ENCODE measurements around the gene GOLGA3. TPM values are rescaled to one million over a fixed set of nuclear protein-coding genes. Genes with fewer than 3 reads are reported as not detected.
"Not testable (repeated sequence)": the region's sequence is repeated elsewhere in the genome, so short reads cannot be mapped to it uniquely, and the experiment has no call there.

The GOLGA3 gene
- total RNA-seq, 1 donor from 2014 or later: 109 TPM

DNA sequence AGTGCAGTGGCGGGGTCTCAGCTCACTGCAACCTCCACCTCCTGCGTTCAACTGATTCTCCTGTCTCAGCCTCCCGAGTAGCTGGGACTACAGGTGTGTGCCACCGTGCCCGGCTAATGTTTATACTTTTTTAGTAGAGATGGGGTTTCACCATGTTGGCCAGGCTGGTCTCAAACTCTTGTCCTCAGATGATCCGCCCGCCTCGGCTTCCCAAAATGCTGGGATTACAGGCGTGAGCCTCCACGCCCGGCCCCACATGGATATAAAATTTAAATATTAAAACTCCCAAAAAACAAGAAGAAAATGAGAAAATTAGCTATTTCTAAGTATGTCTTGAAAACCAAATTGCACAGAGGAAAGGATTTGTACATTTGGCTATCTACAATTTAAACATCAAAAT, 16.0 kb upstream of the GOLGA3 start:
- DNase-seq (ENCODE audit: low read depth): not testable (repeated sequence)

DNA sequence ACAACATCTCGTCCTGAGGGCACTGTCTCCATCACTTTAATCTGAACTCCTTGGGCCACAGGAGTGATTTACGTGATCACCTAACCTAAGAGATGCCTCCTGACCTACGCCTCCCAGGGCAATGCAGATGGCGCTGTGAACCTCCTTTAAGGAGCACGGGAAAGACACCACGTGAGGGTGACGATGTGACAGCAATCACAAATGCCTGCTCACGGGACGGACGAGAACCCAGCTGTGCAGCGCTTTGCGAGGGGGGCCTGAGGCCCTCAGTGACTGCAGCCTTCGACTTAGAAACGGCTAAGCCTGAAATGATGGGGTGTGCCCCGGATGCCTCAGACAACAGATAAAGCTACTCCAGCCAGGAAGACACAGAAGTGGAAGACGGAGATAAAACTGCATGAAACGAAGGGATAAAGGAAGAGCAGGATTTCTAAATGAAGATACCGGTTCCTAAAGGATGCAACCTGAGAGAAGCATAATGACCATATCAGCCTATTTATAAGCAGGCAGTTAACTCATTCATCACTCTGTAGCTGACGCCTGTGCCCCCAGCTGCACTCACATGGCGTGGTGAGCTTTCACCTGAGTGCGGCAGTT, 13.9 kb upstream of the GOLGA3 start:
- DNase-seq (ENCODE audit: low read depth): no peak

DNA sequence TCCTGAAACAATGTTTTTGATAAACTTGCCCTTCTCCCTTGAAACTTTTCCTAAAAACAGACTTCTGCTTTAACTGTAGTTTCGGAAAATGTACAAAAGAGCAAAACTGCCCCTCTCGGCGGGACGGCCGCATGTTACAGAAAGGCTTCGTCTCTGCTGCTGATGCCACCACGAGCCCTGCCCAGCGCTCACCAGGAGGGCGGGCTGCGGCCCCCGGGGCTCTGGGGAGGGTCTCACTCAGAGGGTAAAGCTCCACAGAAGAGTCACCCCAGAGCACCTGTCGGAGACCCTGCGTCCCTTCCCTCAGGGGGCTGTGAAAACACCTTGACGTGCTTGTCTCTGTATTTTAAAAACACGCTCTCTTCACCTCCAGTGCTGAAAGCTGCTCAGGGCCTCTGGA, 12.5 kb upstream of the GOLGA3 start:
- no peak for DNase-seq (ENCODE audit: low read depth)

DNA sequence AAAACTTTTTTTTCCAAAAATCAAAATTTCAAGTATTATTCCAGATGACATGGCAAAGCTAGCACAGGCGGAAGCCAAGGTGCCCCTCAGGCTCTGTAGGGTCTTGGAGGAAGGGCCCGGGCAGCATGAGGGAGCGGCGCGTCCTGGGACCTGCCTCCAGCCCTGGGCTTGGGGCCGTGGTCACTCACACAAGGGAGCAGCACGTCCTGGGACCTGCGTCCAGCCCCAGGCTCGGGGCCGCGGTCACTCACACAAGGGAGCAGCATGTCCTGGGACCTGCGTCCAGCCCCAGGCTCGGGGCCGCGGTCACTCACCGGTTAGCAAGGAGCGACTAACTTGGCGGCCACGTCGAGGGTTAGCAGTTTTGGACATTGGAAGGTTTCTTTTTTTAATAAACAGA, 11.9 kb upstream of the GOLGA3 start:
- DNase-seq (ENCODE audit: low read depth): no peak

DNA sequence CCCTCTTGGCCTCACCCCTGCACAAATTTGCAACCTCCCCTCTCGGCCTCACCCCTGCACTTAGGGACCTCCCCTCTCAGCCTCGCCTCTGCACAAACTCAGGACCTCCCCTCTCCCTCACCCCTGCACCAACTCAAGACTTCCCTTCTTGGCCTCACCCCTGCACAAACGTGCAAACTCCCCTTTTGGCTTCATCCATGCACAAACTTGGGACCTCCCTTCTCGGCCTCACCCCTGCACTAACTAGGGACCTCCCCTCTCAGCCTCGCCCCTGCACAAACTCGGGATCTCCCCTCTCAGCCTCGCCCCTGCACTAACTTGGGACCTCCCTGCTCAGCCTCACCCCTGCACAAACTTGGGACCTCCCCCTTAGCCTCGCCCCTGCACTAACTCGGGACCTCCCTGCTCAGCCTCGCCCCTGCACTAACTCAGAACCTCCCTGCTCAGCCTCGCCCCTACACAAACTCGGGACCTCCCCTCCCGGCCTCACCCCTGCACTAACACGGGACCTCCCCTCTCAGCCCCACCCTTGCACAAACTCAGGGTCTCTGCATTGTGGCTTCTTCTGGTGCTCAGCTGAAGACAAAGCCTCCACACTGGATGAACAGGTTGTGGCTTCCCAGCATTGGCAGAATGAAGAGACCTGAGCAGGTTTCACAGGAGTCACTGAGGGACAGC, 11.0 kb upstream of the GOLGA3 start:
- no peak for DNase-seq (ENCODE audit: low read depth)

DNA sequence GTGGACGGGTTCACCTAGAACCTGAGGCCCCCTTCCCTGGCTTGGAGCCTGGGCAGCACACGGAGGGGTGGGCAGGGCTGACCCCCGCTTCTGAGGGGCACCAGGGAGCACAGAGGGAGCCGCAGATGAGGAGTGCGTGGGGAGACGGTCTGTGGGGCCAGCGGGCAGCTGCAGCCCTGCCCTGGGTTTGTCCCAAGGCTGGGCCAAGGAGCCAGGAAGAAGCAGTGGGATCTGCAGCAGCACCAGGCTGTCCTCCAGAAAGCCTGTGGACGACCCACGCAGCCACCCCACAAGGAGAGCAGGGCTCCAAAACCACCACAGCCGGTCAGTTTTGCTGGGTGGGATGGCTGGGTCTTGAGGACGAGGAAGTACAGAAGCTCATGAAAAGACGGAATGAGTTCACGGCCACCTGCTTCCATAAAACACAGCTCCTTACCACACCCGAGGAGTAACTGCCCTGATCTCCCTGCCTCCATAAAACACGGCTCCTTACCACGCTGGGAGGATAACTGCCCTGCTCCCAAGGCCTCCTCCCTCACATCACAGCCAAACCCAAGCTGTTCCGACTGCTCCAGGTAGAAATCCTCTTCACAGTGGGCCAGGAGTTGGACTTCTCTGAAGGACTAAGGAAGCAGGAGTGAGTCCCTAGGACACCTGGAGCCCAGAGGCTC, 9.9 kb upstream of the GOLGA3 start:
- no peak for DNase-seq (ENCODE audit: low read depth)

DNA sequence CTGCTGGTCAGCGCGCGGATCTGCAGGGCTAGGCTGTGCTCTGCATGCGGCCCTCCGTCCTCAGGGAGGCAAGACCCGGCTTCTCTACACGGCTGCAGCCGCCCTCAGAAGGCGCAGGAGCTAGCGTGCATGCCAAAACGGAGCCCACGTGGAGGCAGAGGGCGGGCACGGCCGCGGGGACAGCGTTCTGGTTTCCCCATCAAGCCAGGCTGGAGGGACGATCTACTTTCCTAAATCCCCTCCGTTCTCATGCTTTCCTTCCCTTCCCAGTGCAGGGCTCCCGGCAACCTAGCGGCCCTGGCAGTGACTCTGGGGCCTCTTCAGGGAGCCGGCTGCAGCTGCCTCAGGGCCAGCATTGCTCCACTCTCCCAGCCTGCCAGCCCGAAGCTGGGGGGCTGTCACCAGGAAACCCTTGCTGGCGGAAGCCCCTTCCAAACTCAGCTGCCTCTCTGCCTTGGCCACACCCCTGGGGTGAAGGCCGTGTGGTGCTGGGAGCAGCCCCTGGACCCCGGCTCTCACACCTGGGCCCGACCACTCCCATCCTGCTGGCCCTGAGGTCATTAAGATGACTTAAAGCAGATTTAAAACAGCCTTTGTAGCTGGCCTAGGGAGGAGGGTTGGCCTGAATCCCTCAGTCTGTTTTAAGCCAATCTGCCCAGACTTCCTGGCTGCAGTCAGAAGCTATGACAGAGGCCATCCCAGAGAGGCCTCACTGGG, 9.2 kb upstream of the GOLGA3 start:
- no peak for DNase-seq (ENCODE audit: low read depth)

DNA sequence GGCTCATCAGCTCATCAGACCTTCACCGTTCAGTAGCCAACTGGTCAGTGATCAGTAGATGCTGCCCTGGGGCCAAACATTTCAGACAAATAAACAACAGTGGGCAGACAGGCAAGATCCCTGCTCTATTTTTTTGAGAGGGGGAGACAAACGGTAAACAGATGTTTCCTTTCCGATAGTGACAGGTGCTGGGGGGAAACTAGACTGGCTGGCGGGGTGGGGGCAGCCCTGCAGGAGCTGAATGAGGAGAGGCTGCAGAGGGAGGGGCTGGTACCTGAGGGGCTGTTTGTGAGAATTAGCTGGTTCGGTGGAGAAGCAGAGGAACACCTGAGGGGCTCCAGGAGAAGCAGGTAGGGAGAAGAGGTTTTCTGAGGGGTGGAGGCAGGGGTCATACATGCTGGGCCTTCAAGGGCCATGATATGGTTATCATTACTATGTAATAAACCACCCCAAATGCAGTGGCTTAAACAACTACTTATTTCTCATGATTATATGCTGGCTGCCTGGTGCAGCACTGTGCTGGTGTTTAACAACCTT, 8.2 kb upstream of the GOLGA3 start:
- no peak for DNase-seq (ENCODE audit: low read depth)

DNA sequence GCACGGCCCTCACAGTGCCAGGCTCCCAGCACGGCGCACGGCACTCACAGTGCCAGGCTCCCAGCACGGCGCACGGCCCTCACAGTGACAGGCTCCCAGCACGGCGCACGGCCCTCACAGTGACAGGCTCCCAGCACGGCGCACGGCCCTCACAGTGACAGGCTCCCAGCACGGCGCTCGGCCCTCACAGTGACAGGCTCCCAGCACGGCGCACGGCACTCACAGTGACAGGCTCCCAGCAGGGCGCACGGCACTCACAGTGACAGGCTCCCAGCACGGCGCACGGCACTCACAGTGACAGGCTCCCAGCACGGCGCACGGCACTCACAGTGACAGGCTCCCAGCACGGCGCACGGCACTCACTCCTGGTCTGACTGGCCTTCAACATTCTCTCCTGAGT, 7.6 kb upstream of the GOLGA3 start:
- not testable (repeated sequence) for DNase-seq (ENCODE audit: low read depth)

DNA sequence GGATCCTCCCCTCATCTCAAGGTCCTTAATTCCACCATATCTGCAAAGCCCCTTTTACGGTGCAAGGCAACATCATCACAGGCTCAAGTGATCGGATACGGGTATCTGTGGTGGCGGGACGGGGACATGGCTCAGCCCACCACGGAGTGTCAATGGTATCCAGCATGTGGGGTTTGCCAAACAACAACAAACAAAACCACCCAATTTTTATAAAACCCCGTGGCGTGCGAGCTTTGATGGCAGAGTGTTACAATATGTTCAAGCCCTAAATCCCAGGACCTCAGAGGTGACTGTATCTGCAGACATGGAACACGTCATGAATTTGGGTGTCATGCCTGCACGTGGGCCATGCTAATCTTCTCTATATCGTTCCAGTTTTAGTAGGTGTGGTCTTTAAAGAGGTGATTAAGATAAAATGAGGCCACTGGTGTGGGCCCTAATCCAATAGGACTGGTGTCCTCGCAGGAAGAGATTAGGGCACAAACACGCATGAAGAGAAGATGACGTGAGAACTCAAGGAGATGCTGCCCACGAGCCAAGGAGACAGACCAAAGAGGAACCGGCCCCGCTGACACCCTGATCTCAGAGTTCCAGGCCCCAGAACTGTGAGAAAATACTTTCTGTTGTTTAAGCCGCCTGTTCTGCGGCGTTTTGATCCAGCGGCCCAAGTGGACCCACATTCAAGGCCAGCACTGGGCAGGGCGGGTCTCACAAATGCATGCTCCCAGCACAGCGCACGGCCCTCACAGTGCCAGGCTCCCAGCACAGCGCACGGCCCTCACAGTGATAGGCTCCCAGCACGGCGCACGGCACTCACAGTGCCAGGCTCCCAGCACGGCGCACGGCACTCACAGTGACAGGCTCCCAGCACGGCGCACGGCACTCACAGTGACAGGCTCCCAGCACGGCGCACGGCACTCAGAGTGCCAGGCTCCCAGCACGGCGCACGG, 6.7 kb upstream of the GOLGA3 start:
- DNase-seq (ENCODE audit: low read depth): no peak

DNA sequence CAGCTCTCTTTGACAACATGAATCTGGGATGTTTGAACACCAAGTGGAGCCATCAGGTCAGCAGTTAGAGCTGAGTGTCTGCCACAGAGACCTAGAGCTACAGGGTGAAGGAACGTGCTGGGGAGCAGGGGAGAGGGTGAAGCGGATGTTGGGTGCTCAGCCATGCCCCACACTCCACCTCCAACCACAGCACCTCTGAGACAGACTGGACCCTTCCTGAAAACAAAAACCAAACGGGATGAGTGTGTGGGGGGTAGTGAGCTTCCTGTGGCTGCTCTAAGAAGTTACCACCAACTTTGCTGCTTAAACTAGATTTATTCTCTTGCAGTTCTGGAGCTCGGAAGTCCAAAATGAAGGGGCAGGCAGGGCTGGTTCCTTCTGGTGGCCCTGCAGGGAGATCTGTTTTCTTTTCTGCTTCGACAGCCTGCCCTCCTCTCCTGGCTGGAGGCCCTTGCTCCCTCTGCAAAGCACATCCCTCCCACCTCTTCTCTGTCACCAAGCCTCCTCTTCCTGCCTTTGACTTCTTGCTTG, 5.6 kb upstream of the GOLGA3 start:
- no peak for DNase-seq (ENCODE audit: low read depth)

DNA sequence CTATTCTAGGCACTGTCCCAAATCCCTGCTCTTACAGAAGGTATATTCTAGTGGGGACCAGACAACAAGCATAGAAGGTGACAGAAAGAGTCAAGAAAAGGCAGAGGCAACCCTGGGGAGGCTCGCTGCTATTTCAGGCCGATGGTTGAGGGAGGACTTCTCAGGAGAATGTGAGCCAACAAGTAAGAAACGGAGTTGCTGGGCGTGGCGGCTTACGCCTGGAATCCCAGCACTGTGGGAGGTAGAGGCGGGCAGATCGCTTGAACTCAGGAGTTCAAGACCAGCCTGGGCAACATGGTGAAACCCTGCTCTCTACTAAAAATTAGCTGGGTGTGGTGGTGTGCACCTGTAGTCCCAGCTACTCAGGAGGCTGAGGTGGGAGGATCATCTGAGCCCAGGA, 4.7 kb upstream of the GOLGA3 start:
- no peak for DNase-seq (ENCODE audit: low read depth)

DNA sequence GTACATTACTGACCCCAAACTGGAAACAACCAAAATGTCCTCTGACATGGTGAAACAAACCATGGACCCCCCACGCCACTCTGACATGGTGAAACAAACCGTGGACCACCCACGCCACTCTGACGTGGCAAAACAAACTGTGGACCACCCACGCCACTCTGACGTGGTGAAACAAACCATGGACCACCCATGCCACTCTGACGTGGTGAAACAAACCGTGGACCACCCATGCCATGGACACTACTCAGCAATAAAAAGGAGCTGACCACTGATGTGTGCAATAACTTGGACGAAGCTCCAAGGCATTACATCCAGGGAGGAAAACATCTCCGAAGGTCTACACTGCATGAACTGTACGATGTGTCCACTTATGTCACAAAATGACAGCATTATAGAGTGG, 3.1 kb upstream of the GOLGA3 start:
- DNase-seq (ENCODE audit: low read depth): no peak

DNA sequence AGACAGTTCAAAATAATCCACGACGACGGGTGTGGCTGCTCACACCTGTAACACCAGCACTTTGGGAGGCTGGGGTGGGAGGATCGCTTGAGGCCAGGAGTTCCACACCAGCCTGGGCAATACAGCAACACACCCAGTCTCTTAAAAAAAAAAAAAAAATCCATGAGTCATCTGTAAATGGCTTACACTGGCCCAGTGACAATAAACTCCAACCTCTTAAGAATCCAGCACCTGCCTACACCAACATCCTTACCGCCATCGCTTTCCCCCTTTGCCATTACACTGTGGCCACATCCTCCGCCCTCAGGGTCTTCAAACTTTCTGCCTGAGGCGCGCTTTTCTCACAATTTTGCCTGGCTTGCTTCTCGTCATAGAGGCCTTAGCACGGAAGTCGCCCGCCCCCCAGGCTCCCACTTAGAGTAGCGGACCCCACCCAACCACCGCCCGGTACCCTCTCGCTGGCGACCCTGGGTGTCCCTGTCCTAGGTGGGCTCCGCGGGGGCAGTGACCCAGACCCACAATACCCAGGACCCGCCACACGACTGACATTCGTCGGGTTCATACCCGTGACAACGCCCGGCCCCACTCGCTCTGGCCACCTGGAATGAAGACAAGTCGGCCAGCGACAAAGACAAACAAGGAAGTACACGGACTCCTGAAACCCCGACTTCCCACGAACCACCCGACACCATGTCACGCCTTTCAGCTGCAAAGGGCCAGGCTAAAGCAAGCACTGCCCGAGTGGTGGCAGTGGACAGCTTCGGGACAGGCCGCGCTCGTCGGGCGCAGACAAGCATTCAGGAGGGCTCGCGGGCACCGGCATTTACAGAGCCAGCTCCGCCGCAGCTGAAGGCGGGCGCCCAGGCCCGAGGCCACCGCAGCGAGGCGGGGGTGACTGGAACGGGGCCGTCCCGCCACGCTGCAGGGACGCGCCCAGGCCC, 636 bp downstream of the GOLGA3 start:
- DNase-seq (ENCODE audit: low read depth): peak; percentile 51

DNA sequence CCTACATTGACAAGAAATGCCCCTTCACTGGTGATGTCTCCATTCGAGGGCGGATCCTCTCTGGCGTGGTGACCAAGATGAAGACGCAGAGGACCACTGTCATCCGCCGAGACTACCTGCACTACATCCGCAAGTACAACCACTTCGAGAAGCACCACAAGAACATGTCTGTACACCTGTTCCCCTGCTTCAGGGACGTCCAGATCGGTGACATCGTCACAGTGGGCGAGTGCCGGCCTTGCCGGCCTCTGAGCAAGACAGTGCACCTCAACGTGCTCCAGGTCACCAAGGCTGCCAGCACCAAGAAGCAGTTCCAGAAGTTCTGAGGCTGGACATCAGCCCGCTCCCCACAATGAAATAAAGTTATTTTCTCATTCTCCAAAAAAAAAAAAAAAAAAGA, 2.8 kb downstream of the GOLGA3 start:
- DNase-seq (ENCODE audit: low read depth): no peak

DNA sequence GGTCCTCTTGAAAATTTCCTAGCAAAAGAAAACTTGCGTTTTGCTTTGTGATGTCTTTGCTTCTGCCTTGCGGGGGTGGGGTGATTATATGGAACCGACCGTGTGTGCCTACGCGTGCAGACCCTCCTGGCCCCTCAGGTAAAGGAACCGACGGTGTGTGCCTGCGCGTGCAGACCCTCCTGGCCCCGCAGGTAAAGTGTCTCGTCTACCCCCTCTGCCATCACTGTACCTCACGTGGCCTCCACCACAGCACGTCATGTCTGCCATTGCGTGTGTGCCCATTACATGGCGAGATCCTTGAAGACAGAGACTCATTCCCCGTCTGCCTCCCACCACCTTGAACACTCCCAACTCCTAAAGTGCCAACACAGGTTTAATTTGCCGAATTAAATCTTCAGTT, 3.6 kb downstream of the GOLGA3 start:
- no peak for DNase-seq (ENCODE audit: low read depth)

DNA sequence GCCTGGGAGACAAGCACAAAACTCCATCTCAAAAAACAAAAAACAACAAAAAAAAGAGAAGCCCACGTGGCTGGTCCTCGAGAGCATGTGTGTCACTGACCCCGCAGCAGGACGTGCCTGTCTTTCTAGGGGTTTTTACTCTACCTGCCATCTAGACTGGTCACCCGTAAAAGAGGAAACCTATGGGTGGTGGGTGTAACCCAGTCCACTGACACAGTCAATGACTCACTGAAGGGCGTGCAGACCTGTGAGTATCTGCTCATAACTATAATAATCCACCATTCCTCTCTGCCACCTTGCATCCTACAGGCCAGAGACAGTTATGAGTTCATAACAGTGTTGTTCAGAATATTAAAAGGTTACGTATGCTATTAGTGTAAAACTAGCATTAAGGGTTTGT, 4.6 kb downstream of the GOLGA3 start:
- DNase-seq (ENCODE audit: low read depth): no peak

DNA sequence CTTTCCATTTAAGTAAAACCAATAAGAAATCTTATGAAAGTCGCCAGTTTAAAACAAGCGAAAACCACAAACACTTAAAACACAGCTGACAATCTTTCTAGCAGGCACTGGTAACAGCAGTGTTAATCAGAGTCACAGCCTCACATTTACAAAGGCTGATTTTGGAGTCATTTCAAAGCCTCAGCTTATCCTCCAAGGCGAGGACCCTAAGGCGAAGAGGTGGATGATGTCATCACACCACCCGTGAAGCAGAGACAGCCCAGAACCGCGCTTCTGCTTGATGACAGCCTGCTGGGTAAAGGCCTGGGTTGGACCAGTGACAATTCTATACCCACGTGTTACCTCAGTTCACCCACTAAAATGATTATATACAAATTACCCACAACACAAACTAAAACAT, 10.1 kb downstream of the GOLGA3 start:
- DNase-seq (ENCODE audit: low read depth): no peak

DNA sequence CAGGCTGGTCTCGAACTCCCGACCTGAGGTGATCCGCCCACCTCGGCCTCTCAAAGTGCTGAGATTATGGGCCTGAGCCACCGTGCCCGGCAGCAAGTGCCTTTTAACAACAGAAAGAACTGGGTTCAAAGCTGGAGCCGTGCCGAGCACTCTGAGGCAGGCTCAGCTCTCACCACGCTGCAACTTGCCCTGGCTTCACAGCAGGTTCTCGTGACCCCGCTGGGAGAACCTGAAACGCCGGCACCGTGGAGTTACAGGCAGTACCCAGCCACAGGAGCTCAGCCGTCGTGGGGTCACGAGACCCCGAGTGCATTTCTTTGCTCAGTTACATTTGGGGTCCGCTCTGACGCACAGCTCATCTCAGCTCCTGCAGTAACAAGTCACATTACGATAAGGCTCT, 14.4 kb downstream of the GOLGA3 start:
- no peak for DNase-seq (ENCODE audit: low read depth)

All from myocyte (in vitro differentiated cells).